Epithelial cell of esophagus (primary cell): Measurements from ENCODE around the gene SLC6A14.

ENCODE experiments used
- DNase-seq: peaks from one replicate; pipeline ENCODE4 v3.0.0; 2010; ENCODE audit warnings: low read depth
- H3K4me3 ChIP-seq: 2 replicates; pipeline ENCODE4 v1.5.1; 2011; ENCODE audit warnings: mild to moderate bottlenecking, low read length, control low read depth
- TF ChIP-seq, protein P1 (sequence below): IDR thresholded peaks from 2 replicates; pipeline ENCODE4 v1.5.1; 2011; ENCODE audit warnings: low read depth, mild to moderate bottlenecking, low read length, control low read depth, inconsistent platforms; ENCODE audit not compliant: insufficient read depth; ENCODE audit errors: missing control alignments

The SLC6A14 gene

DNA sequence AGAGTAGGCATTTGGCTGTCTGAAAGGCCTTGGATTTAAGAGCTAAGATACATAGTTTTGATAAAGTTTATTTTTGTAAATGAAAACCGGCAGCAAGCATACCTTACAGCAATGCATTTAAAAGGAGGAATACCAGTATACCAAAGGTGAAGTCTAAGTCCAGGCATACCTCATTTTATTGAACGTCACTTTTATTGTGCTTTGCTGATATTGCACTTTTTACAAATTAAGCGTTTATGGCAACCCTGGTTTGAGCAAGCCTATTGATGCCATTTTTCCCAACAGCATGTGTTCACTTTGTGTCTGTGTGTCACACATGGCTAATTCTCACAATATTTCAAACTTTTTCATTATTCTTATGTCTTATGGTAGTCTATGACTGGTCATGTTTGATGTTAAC, 8.4 kb upstream of the SLC6A14 start:
- no peak for DNase-seq
- H3K4me3 ChIP-seq, result no peak overlapping the region
- TF ChIP-seq, protein P1, sequence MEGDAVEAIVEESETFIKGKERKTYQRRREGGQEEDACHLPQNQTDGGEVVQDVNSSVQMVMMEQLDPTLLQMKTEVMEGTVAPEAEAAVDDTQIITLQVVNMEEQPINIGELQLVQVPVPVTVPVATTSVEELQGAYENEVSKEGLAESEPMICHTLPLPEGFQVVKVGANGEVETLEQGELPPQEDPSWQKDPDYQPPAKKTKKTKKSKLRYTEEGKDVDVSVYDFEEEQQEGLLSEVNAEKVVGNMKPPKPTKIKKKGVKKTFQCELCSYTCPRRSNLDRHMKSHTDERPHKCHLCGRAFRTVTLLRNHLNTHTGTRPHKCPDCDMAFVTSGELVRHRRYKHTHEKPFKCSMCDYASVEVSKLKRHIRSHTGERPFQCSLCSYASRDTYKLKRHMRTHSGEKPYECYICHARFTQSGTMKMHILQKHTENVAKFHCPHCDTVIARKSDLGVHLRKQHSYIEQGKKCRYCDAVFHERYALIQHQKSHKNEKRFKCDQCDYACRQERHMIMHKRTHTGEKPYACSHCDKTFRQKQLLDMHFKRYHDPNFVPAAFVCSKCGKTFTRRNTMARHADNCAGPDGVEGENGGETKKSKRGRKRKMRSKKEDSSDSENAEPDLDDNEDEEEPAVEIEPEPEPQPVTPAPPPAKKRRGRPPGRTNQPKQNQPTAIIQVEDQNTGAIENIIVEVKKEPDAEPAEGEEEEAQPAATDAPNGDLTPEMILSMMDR, result no peak

DNA sequence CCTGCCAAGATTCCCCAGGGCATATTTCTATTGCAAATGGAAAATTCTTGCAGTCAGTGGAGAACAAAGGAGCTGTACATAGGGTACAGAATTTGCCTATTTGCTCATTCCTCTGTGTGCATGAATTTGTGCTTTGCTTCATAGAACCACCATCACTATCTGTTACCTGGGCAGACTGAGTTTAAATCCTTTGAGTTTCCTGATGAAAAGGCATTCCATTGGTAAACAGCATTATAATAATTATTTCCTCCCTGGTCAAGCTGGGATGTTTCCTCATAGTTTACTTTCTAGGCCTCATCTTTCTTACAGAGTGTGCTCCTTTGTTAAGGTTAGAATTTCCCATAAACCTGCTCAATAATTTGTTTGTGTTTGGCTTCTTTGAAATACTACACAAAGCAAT, 809 bp upstream of the SLC6A14 start:
- TF ChIP-seq, protein P1, result no peak
- H3K4me3 ChIP-seq, result no peak overlapping the region
- no peak for DNase-seq

DNA sequence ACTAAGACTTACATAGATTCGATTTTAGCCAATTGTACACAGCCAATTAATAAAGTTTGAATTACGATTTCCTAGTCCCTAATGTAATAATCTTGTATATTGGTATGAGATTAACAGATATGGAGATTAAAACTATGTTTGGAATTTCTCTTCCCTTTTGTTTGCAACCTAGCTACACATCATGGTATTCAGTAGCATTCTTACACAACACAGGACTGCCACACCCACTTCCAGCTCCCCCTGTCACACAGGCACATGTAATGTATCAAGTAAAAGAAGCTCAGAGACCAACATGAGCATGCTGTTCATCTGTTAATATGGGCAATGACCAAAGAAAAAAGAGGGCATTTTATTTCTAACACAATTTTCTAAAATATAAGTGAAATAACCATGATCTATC, 12.8 kb downstream of the SLC6A14 start:
- TF ChIP-seq, protein P1, result no peak
- H3K4me3 ChIP-seq, result no peak overlapping the region
- DNase-seq, result peak; percentile 38

DNA sequence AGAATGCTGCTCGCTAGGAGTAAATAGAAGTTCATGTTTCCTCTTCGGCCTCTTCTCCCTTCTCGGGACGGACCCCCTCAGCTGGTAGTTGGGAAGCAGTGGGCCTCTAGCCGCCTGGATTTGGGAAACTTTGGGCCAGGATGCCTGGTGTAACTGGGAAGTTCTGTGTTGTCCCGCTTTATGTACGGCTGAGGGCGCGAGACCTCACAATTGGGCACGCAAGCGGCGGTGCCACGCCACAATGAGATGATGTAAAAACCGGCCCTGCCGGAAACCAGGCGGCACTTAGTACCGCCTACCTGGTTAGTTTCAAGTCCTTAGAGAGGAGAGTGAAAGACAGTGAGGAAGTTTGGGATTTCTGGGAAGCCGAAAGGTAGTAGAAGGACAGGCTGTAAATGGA, 26.4 kb downstream of the SLC6A14 start, which contains the start of gene CT83:
CT83 (minus strand) TSS at position 155 of the 400 bp plus-strand sequence; CDS start at position 35, 120 bp downstream.
- TF ChIP-seq, protein P1, result no peak
- H3K4me3 ChIP-seq, result no peak within 1 kb of the TSS
- no peak for DNase-seq

DNA sequence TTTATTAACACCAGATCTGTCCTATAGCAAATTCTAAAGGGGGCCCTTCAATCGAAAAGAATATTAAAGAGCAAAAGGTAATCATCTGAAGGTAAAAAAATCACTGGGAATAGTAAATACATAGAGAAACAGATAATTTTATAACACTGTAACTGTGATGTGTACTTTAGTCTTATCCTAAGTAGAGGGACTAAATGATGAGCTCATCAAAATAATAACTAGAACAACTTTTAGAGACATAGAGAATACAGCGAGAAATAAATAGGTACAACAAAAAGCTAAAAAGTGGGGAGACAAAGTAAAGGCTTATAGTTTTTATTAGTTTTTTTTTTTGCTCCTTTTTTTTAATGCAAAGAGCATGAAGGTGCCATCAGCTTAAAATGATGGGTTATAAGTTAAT, 43.7 kb downstream of the SLC6A14 start:
- DNase-seq, result no peak
- no peak overlapping the region for H3K4me3 ChIP-seq
- TF ChIP-seq, protein P1, result no peak

DNA sequence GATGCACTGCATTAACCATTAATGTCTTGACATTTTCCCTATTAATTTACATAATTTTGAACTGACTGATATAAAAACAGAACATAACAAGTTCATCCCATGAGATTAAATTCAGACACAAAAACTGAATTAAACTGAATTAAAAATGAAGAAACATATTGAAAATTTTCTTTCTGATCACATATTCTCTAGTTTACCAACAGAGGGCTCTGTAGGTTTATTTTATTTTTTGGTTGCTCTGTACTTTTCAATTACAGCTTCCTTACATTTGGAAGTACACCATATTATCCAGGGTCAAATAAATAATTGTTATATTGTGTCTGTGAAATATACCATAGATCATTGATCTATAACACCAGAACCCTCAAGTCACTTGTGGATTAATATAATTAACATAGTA, 53.7 kb downstream of the SLC6A14 start:
- DNase-seq, result peak; percentile 0
- TF ChIP-seq, protein P1, result no peak
- no peak overlapping the region for H3K4me3 ChIP-seq

DNA sequence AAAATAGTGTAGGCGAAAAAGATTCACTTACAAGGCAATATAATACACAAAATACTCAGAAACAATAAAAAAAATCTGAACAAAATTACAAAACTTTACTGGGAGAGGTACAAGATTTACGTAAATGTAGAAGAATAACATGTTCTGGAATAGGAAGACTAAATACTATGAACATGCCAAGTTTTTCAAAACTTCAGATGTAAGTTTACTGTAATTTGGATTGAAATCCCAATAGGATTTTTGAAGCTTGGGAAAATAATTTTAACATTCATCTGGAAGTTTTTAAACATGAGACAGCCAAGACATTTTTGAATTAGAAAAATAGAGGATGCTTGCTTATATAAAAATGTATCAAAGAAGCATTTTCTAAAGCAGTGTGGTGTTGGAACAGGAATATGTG, 56.9 kb downstream of the SLC6A14 start:
- TF ChIP-seq, protein P1, result no peak
- DNase-seq, result no peak
- no peak overlapping the region for H3K4me3 ChIP-seq
